Stimulated activated naive CD8-positive, alpha-beta T cell treated with anti-CD3 and anti-CD28 coated beads, Interleukin-15, Interleukin-2, amounts not matched to agents 100 ng/mL and 50 ng/mL, for 24 hours (primary cell): ENCODE data around the gene HEXA.
A peak's percentile ranks its signal among the peaks of the same experiment; 100 is the strongest.
"Not testable (repeated sequence)": the region's sequence is repeated elsewhere in the genome, so short reads cannot be mapped to it uniquely, and the experiment has no call there.

Source experiments
- H3K27ac Mint-ChIP-seq: one replicate; pipeline ENCODE4 v1.8.0; 2021; ENCODE audit warnings: mild to moderate bottlenecking, mixed read lengths
- H3K27me3 Mint-ChIP-seq: one replicate; pipeline ENCODE4 v1.8.0; 2021; ENCODE audit warnings: mixed read lengths
- H3K36me3 Mint-ChIP-seq: one replicate; pipeline ENCODE4 v1.8.0; 2021; ENCODE audit warnings: low read depth, mixed read lengths
- H3K4me1 Mint-ChIP-seq: one replicate; pipeline ENCODE4 v1.8.0; 2021; ENCODE audit warnings: low read depth, mixed read lengths
- H3K4me3 Mint-ChIP-seq: one replicate; pipeline ENCODE4 v1.8.0; 2021; ENCODE audit warnings: mild to moderate bottlenecking, mixed read lengths
- H3K9me3 Mint-ChIP-seq: one replicate; pipeline ENCODE4 v1.8.0; 2021; ENCODE audit warnings: mixed read lengths

Gene HEXA

DNA sequence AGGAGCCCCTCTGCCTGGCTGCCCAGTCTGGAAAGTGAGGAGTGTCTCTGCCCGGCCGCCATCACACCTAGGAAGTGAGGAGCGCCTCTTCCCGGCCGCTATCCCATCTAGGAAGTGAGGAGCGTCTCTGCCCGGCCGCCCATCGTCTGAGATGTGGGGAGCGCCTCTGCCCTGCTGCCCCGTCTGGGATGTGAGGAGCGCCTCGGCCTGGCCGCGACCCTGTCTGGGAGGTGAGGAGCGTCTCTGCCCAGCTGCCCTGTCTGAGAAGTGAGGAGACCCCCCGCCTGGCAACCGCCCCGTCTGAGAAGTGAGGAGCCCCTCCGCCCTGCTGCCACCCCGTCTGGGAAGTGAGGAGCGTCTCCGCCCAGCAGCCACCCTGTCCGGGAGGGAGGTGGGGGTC lies 20.5 kb upstream of the HEXA start:
- not testable (repeated sequence) for H3K4me1 Mint-ChIP-seq, H3K4me3 Mint-ChIP-seq

GRCh38 chr15:72389231-72389630 lies 13.4 kb upstream of the HEXA start:
- Mint-ChIP-seq H3K9me3 (no peaks in the 10 kb centered on the region), H3K36me3 (no peaks in the 10 kb centered on the region), H3K27me3 (no peaks in the 10 kb centered on the region), H3K4me1 (no peaks in the 10 kb centered on the region), H3K27ac (no peak overlapping the region), H3K4me3 (no peak overlapping the region)

More for the DNA sequence above, 20.5 kb upstream of the HEXA start:
- not testable (repeated sequence) for H3K27ac Mint-ChIP-seq, H3K9me3 Mint-ChIP-seq, H3K27me3 Mint-ChIP-seq, H3K36me3 Mint-ChIP-seq

DNA sequence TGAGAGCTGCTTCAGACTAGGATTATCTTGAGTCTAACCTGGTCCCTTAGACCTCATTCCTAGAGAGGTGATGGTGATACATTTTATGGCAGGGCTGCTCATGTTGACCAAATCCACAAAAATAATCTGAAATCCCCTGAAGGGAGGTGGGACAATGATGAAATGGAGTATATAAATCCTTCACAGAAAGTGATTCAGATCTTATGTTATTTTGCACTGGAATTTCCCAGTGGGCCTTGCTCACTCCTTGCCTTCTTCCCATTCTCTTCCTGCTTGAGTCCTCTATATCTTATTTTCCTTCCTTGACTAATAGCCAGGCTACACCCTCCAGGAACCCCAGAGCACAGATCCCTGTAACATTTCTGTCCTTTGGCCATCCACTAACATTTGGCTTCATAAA lies 11.9 kb upstream of the HEXA start:
- Mint-ChIP-seq H3K36me3 (no peaks in the 10 kb centered on the region), H3K9me3 (no peaks in the 10 kb centered on the region), H3K27ac (no peak overlapping the region), H3K27me3 (no peaks in the 10 kb centered on the region), H3K4me1 (no peaks in the 10 kb centered on the region), H3K4me3 (no peak overlapping the region)

DNA sequence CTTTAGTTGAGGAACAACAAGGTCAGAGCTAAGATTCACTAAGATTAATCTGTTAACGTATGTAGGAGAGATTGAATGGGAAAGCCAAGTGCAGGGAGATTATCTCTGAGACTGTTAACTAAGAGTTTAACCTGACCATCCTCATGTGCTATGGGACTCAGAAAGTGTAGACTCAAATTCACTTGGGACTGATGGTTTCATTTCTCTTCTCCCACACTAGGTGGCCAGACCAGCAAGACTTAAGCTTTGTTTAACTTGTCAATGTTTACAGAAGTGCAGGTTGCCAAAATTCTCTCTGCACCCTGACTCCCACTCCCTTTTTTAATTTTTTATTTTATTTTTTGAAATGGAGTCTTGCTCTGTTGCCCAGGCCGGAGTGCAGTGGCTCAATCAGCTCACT lies 6.3 kb upstream of the HEXA start:
- H3K4me3 Mint-ChIP-seq: no peak overlapping the region
- no peak overlapping the region for H3K27ac Mint-ChIP-seq
- no peaks in the 10 kb centered on the region for H3K9me3 Mint-ChIP-seq
- H3K4me1 Mint-ChIP-seq: peaks cover 5% of the 10 kb centered on the region
- H3K36me3 Mint-ChIP-seq: no peaks in the 10 kb centered on the region
- H3K27me3 Mint-ChIP-seq: no peaks in the 10 kb centered on the region

- H3K4me1 Mint-ChIP-seq: peaks cover 17% of the 10 kb centered on the region
- no peak overlapping the region for H3K27ac Mint-ChIP-seq
- no peaks in the 10 kb centered on the region for H3K27me3 Mint-ChIP-seq
- H3K4me3 Mint-ChIP-seq: no peak overlapping the region
- no peaks in the 10 kb centered on the region for H3K9me3 Mint-ChIP-seq
- no peaks in the 10 kb centered on the region for H3K36me3 Mint-ChIP-seq
These were observed 4.9 kb upstream of the HEXA start for GRCh38 chr15:72380743-72381142.

DNA sequence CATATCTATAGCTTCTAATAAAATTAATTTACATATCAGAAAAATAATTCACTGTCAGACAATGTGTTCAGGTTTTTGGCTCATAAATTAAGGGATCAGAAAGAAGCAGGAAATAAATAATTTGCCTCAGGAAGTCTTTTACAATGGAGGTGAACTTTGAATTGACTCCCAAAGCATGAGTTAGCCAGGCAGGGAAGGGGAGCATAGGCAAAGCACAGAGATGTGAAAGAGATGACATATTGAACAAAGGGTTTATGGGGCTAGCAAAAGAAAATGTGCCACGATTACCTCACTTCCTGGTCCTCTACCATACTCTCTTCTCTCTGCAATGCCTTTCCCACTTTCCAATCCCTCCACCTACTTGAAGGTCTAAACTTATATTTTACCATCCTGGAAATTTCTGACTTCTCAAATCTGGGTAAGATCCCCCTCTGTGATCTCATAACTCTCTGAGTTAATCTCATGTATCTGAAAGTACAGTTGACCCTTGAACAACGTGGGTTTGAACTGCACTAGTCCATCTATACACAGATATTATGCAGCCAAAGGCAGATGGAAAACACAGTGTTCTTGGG lies 4.1 kb upstream of the HEXA start:
- Mint-ChIP-seq H3K27ac (no peak overlapping the region), H3K27me3 (no peaks in the 10 kb centered on the region), H3K9me3 (no peaks in the 10 kb centered on the region), H3K36me3 (no peaks in the 10 kb centered on the region), H3K4me3 (no peak overlapping the region), H3K4me1 (peaks cover 25% of the 10 kb centered on the region)

GRCh38 chr15:72379106-72379505 lies 3.3 kb upstream of the HEXA start:
- H3K36me3 Mint-ChIP-seq, H3K27me3 Mint-ChIP-seq, H3K9me3 Mint-ChIP-seq, H3K4me3 Mint-ChIP-seq, H3K27ac Mint-ChIP-seq: not testable (repeated sequence)
- peaks cover 33% of the 10 kb centered on the region for H3K4me1 Mint-ChIP-seq

DNA sequence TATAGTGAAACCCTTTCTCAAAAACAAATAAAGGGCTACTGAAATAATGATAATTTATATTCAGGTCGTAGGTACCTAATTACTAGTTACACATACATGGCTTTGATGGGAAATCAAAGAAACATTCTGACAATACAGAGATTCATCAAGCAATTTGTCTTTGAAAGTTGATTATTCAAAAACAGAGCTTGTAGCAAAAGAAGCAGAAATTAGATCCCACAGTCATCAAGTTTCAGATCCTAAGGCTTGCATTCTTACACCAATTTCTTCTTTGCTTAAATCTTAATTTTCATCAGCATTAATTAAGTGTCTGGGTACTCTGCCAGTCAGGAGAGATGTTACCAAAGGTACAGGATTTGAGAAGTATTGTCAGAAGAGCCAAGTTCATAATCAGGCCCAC lies 1.5 kb upstream of the HEXA start:
- H3K27me3 Mint-ChIP-seq: no peaks in the 10 kb centered on the region
- H3K4me3 Mint-ChIP-seq: no peak overlapping the region
- peaks cover 3% of the 10 kb centered on the region for H3K36me3 Mint-ChIP-seq
- H3K4me1 Mint-ChIP-seq: peaks cover 51% of the 10 kb centered on the region
- H3K9me3 Mint-ChIP-seq: no peaks in the 10 kb centered on the region
- peak overlapping the region; percentile 27 for H3K27ac Mint-ChIP-seq

DNA sequence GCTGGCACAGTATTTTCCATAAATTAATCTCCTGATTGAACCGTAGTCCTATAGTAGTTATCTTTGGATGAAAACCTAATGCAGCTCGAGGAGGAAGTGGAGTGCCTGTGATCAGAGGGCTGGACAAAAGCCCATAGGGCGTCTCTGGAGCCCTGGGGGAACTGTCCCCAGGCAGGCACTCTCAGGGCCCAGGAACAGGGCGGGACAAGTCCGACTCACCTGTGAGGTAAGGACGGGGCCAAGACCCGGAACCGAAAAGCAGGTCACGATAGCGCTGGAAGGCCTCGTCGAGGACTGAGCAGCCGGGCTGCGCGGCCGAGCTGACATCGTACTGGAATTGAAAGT lies 341 bp downstream of the HEXA start:
- Mint-ChIP-seq H3K4me3 (peak overlapping the region; percentile 93), H3K36me3 (peaks cover 11% of the 10 kb centered on the region), H3K4me1 (peaks cover 56% of the 10 kb centered on the region), H3K9me3 (no peaks in the 10 kb centered on the region), H3K27ac (peak overlapping the region; percentile 99), H3K27me3 (no peaks in the 10 kb centered on the region)

- H3K27me3 Mint-ChIP-seq: no peaks in the 10 kb centered on the region
- peaks cover 75% of the 10 kb centered on the region for H3K4me1 Mint-ChIP-seq
- H3K4me3 Mint-ChIP-seq: no peak overlapping the region
- H3K9me3 Mint-ChIP-seq: no peaks in the 10 kb centered on the region
- H3K36me3 Mint-ChIP-seq: peaks cover 21% of the 10 kb centered on the region
- H3K27ac Mint-ChIP-seq: no peak overlapping the region
These were observed 3.5 kb downstream of the HEXA start for GRCh38 chr15:72372361-72372760.

GRCh38 chr15:72369964-72370363 lies 5.8 kb downstream of the HEXA start:
- H3K9me3 Mint-ChIP-seq: no peaks in the 10 kb centered on the region
- no peak overlapping the region for H3K4me3 Mint-ChIP-seq
- peaks cover 31% of the 10 kb centered on the region for H3K36me3 Mint-ChIP-seq
- H3K4me1 Mint-ChIP-seq: peaks cover 75% of the 10 kb centered on the region
- H3K27me3 Mint-ChIP-seq: no peaks in the 10 kb centered on the region
- H3K27ac Mint-ChIP-seq: no peak overlapping the region

- Mint-ChIP-seq H3K4me3 (no peak overlapping the region), H3K4me1 (peaks cover 64% of the 10 kb centered on the region), H3K27me3 (no peaks in the 10 kb centered on the region), H3K36me3 (peaks cover 28% of the 10 kb centered on the region), H3K9me3 (no peaks in the 10 kb centered on the region), H3K27ac (no peak overlapping the region)
These were observed 6.9 kb downstream of the HEXA start for GRCh38 chr15:72368899-72369298.

GRCh38 chr15:72368325-72368724 lies 7.5 kb downstream of the HEXA start:
- H3K9me3 Mint-ChIP-seq: no peaks in the 10 kb centered on the region
- no peak overlapping the region for H3K27ac Mint-ChIP-seq
- H3K4me3 Mint-ChIP-seq: no peak overlapping the region
- peaks cover 28% of the 10 kb centered on the region for H3K36me3 Mint-ChIP-seq
- no peaks in the 10 kb centered on the region for H3K27me3 Mint-ChIP-seq
- H3K4me1 Mint-ChIP-seq: peaks cover 59% of the 10 kb centered on the region

- Mint-ChIP-seq H3K27ac (peak overlapping the region; percentile 19), H3K4me3 (no peak overlapping the region), H3K9me3 (no peaks in the 10 kb centered on the region), H3K27me3 (no peaks in the 10 kb centered on the region), H3K4me1 (peaks cover 47% of the 10 kb centered on the region), H3K36me3 (peaks cover 23% of the 10 kb centered on the region)
These were observed 10.0 kb downstream of the HEXA start for GRCh38 chr15:72365844-72366243.

DNA sequence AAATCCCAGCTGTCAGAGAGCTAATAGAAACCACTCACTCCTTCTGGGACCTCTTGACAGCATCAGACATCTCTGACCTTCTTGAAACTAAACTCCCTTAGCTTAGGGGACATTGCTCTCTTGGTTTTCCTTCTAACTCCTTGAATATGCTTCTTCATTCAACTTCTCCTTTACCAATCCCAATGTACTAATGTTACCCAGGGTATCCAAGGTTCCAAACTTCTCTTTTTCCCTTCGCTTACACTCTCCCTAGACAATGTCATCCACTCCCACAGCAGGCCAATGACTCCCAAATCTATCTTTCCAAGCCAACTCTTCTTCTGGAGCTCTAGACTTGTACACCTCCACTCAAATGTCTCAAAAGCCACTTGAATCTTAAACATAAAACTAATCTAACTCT lies 14.6 kb downstream of the HEXA start:
- Mint-ChIP-seq H3K9me3 (no peaks in the 10 kb centered on the region), H3K4me1 (peaks cover 22% of the 10 kb centered on the region), H3K27me3 (no peaks in the 10 kb centered on the region), H3K4me3 (no peak overlapping the region), H3K27ac (no peak overlapping the region), H3K36me3 (no peaks in the 10 kb centered on the region)

DNA sequence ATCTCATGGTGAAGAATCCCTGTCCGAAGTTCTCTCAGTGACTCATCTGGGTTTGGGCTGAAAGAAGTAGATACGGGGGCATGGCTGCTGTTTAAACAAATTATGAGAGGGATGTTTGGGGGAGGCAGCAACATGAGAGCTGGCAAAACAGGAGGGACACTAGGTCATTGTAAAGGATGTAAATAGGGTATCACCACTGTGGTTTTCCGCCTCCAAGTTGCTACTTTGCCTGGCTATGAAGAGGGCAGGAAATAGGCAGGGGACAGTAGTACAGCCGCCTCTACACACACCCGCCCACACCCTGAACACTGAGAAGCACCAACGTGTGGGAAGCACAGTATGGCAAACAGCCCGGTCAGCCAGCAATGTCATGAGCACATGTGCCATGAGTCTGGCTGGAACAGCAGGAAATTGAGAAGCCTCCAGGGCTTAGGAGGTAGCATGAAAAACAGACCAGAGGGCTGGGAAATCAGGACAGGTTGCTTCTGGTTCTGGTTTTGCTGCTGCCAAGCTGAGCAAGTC lies 17.1 kb downstream of the HEXA start:
- H3K4me1 Mint-ChIP-seq: peaks cover 13% of the 10 kb centered on the region
- H3K4me3 Mint-ChIP-seq: no peak overlapping the region
- H3K27me3 Mint-ChIP-seq: no peaks in the 10 kb centered on the region
- H3K27ac Mint-ChIP-seq: peak overlapping the region; percentile 42
- no peaks in the 10 kb centered on the region for H3K9me3 Mint-ChIP-seq
- peaks cover 4% of the 10 kb centered on the region for H3K36me3 Mint-ChIP-seq
